Activated T-helper 1 cell treated with anti-CD3 and anti-CD28 coated beads, Interleukin-12 subunit alpha, Interleukin-12 subunit beta, Interleukin-2, Interleukin-4 antibody, amounts not matched to agents 30 ng/mL and 10 ng/mL and 1 ng/mL, durations not matched to agents 14 hours and 24 hours and 36 hours (primary cell): ENCODE results near the gene IZUMO4. TPM values are rescaled to one million over a fixed set of nuclear protein-coding genes. Genes with fewer than 3 reads are reported as not detected.
"Not testable (repeated sequence)": the region's sequence is repeated elsewhere in the genome, so short reads cannot be mapped to it uniquely, and the experiment has no call there.

Source experiments
- DNase-seq: peaks from one replicate; pipeline ENCODE4 v3.0.0; 2021; ENCODE audit warnings: low spot score
- H3K27ac Mint-ChIP-seq: one replicate; pipeline ENCODE4 v1.8.0; 2021; ENCODE audit warnings: mild to moderate bottlenecking, mixed read lengths
- H3K27me3 Mint-ChIP-seq: one replicate; pipeline ENCODE4 v1.8.0; 2022; ENCODE audit warnings: mild to moderate bottlenecking, moderate library complexity, mixed read lengths; ENCODE audit not compliant: insufficient read depth
- H3K36me3 Mint-ChIP-seq: one replicate; pipeline ENCODE4 v1.8.0; 2021; ENCODE audit warnings: low read depth, mixed read lengths
- H3K4me1 Mint-ChIP-seq: one replicate; pipeline ENCODE4 v1.8.0; 2021; ENCODE audit warnings: low read depth, mixed read lengths
- H3K4me3 Mint-ChIP-seq: one replicate; pipeline ENCODE4 v1.8.0; 2021; ENCODE audit warnings: mild to moderate bottlenecking, moderate library complexity, mixed read lengths
- H3K9me3 Mint-ChIP-seq: one replicate; pipeline ENCODE4 v1.8.0; 2021; ENCODE audit warnings: mixed read lengths
- intact Hi-C: fragments of 100-400 bp; cut with micrococcal nuclease; formaldehyde crosslinking; loops from one replicate; pipeline ENCODE4 v1.15.1; 2024
- total RNA-seq: library from RNA; stranded (reverse); gene quantifications from 2 replicates; pipeline ENCODE4 v1.2.3, GENCODE V29; 2022

The IZUMO4 gene
- total RNA-seq, 1 donor from 2014 or later = 7.1 TPM

DNA sequence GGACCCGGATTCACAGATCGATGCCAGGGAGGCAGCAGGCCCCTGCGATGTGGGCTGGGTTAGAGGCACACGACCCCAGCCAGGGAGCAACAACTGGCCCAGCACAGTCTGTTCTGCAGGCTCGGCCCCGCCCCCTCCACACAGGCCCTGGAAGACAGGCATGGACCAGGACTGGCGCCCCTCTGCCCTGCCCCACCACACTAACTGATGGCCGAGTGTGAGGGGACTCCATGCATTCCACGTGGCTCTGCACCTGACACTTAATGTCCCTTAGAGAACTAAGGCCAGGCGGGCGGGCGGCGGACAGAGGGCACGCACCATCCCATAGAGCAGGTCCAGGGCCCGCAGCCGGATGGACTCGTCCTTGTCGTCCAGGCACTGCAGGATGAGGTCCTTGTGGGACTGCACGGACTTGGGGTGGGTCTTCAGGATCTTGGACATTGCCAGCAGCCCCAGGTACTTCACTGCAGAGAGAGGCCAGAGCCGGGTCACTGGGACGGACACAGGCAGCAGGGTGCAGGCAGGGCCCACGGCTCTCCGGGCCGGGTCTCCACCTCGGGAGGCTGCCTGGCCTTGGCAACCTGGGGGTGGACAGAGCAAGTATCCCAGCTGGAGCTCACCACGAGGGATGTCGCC lies 24.8 kb downstream of the IZUMO4 start:
- Mint-ChIP-seq H3K27ac (no peak overlapping the region), H3K9me3 (no peaks in the 10 kb centered on the region), H3K27me3 (no peaks in the 10 kb centered on the region), H3K4me1 (no peaks in the 10 kb centered on the region), H3K36me3 (peaks cover 26% of the 10 kb centered on the region), H3K4me3 (no peak overlapping the region)
- intact Hi-C loops = no loop called here
- no peak for DNase-seq

GRCh38 chr19:2122251-2122650 lies 25.5 kb downstream of the IZUMO4 start:
- no peak for DNase-seq
- no peak overlapping the region for H3K4me3 Mint-ChIP-seq
- H3K36me3 Mint-ChIP-seq = peaks cover 26% of the 10 kb centered on the region
- no peaks in the 10 kb centered on the region for H3K27me3 Mint-ChIP-seq
- intact Hi-C loops = no loop called here
- H3K27ac Mint-ChIP-seq = no peak overlapping the region
- H3K9me3 Mint-ChIP-seq = no peaks in the 10 kb centered on the region
- H3K4me1 Mint-ChIP-seq = no peaks in the 10 kb centered on the region

DNA sequence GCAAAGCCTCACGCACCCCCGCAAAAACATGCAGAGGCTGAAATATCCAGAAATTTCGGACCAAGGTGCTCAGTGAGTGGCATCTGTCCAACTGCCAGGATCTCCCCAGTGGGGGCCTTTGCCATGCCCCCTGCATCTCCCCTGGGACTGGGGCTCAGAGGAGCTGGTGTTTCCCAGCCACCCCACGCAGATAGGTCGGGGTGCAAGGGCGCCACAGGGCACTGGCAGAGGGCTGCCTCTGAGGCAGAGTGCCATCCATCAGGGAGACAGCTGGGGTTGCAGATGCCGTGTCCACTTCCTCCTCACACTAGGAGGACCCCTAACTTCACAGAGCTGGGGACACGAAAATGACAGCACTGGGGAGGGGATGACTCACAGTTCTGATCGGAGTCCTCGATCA lies 26.3 kb downstream of the IZUMO4 start:
- H3K9me3 Mint-ChIP-seq = no peaks in the 10 kb centered on the region
- intact Hi-C loops = no loop called here
- H3K4me1 Mint-ChIP-seq = no peaks in the 10 kb centered on the region
- H3K36me3 Mint-ChIP-seq = peaks cover 24% of the 10 kb centered on the region
- H3K27me3 Mint-ChIP-seq = no peaks in the 10 kb centered on the region
- no peak overlapping the region for H3K27ac Mint-ChIP-seq
- DNase-seq = no peak
- H3K4me3 Mint-ChIP-seq = no peak overlapping the region

DNA sequence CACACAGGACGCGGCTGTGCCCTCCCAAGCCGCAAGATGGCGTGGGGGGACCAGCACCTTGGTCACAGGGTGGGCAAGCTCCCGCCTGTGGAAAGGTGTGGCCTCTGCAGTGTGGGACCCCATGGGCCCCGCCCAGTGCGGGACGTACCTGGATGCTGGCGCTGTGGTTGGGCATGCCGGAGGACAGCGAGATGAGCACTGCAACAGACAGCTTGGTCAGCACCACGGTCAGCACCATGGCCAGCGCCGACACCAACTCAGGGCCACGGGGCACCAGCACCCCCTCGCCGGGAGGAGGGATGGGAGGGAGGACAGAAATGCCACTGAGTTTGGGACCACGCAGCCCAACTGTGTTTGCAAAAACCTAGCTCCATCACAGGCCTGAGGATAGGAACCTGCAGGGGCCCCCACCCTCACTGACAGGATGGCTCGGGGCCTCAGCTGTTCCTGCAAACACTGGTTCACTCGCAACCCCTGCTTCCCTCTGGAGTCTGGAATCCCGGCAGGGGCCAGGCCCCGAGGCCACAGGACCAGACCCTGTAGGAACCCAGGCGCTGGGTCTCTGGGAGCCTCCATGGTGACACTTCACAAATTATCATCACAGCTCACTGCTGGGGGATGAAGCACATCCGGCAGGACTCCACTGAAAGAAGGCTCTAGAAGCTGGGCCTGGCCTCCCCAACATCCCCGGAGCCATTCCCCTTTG lies 27.1 kb downstream of the IZUMO4 start:
- no peaks in the 10 kb centered on the region for H3K27me3 Mint-ChIP-seq
- H3K4me3 Mint-ChIP-seq = no peak overlapping the region
- no peaks in the 10 kb centered on the region for H3K9me3 Mint-ChIP-seq
- no peak for DNase-seq
- intact Hi-C loops = no loop called here
- H3K27ac Mint-ChIP-seq = no peak overlapping the region
- no peaks in the 10 kb centered on the region for H3K4me1 Mint-ChIP-seq
- peaks cover 17% of the 10 kb centered on the region for H3K36me3 Mint-ChIP-seq

GRCh38 chr19:2126879-2127518 lies 30.3 kb downstream of the IZUMO4 start:
- peaks cover 5% of the 10 kb centered on the region for H3K36me3 Mint-ChIP-seq
- no peak overlapping the region for H3K4me3 Mint-ChIP-seq
- intact Hi-C loops = no loop called here
- no peaks in the 10 kb centered on the region for H3K9me3 Mint-ChIP-seq
- H3K4me1 Mint-ChIP-seq = no peaks in the 10 kb centered on the region
- H3K27me3 Mint-ChIP-seq = no peaks in the 10 kb centered on the region
- H3K27ac Mint-ChIP-seq = no peak overlapping the region
- DNase-seq = no peak

- intact Hi-C loops = no loop called here
- H3K9me3 Mint-ChIP-seq = no peaks in the 10 kb centered on the region
- H3K36me3 Mint-ChIP-seq = peaks cover 8% of the 10 kb centered on the region
- DNase-seq = no peak
- H3K27me3 Mint-ChIP-seq = no peaks in the 10 kb centered on the region
- no peak overlapping the region for H3K4me3 Mint-ChIP-seq
- H3K27ac Mint-ChIP-seq = no peak overlapping the region
- H3K4me1 Mint-ChIP-seq = no peaks in the 10 kb centered on the region
Observed at GRCh38 chr19:2127758-2128157, 31.0 kb downstream of the IZUMO4 start.

GRCh38 chr19:2128252-2128651 lies 31.5 kb downstream of the IZUMO4 start:
- H3K27me3 Mint-ChIP-seq, H3K4me3 Mint-ChIP-seq, DNase-seq, H3K27ac Mint-ChIP-seq, H3K4me1 Mint-ChIP-seq, H3K9me3 Mint-ChIP-seq, intact Hi-C loops, H3K36me3 Mint-ChIP-seq: not testable (repeated sequence)

DNA sequence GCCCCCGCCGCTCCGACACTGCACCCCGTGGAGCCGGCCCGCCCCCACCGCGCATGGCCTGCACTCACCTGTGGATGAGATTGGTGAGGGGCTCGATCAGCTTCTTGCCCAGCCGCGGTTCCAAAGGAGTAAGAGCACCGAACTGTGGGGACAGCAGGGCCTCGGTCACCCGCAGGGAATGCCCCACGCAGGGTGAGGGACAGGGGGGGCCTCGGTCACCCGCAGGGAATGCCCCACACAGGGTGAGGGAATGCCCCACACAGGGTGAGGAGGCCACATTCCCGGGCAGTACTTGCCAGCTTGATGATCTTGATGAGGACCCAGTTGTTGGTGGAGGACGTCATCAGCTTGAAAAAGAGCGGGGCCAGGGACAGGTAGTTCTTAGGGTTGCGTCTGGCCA lies 32.3 kb downstream of the IZUMO4 start:
- peaks cover 11% of the 10 kb centered on the region for H3K36me3 Mint-ChIP-seq
- H3K4me1 Mint-ChIP-seq = no peaks in the 10 kb centered on the region
- DNase-seq = no peak
- no peaks in the 10 kb centered on the region for H3K27me3 Mint-ChIP-seq
- H3K27ac Mint-ChIP-seq = no peak overlapping the region
- no peak overlapping the region for H3K4me3 Mint-ChIP-seq
- no peaks in the 10 kb centered on the region for H3K9me3 Mint-ChIP-seq
- intact Hi-C loops = no loop called here

- no peaks in the 10 kb centered on the region for H3K4me1 Mint-ChIP-seq
- H3K27ac Mint-ChIP-seq = no peak overlapping the region
- intact Hi-C loops = no loop called here
- no peak overlapping the region for H3K4me3 Mint-ChIP-seq
- H3K9me3 Mint-ChIP-seq = no peaks in the 10 kb centered on the region
- H3K27me3 Mint-ChIP-seq = no peaks in the 10 kb centered on the region
- no peak for DNase-seq
- peaks cover 11% of the 10 kb centered on the region for H3K36me3 Mint-ChIP-seq
Observed at GRCh38 chr19:2129486-2129885, 32.8 kb downstream of the IZUMO4 start.

DNA sequence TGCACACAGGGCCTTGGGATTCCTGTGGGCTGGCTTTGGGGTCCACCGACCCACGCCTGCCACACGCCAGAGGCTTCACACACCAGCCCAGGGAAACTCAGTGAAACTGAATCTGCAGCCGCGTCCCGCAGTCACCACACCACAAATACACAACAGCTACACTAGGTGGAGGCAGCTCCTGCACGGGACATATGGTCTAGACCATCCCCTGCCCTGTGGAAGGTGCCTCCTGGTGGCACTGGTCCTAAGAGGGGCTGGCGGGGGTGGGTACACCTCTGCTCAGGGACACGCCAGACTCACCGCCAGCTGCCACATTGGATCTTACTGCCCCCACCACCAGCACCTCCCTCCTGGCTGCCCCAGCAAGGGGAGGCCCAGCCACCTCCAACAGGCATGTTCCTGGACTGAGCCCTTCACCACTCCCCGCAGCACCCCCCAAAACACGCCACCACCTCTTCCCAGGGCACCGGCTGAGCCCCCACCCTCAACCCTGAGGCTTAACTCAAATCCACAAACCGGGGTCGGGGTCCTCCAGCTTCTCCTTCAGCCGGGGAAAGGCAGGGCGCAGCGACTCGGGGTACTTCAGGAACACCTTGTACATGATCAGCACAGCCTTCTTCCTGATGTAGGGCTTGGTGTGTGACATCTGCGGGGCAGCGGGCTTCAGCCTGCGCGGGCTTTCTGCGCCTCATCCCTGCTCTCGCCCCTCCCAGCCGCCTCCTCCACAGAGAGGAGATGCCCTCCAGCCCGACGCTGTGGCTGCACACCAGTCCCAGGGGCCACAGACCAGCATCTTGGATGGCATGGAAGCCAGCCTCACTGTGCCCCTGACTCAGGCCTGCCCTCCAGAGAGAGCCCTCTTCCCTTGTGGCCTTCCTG lies 33.4 kb downstream of the IZUMO4 start:
- no peak overlapping the region for H3K27ac Mint-ChIP-seq
- no peaks in the 10 kb centered on the region for H3K9me3 Mint-ChIP-seq
- no peaks in the 10 kb centered on the region for H3K27me3 Mint-ChIP-seq
- H3K36me3 Mint-ChIP-seq = peaks cover 11% of the 10 kb centered on the region
- no peak for DNase-seq
- intact Hi-C loops = no loop called here
- no peak overlapping the region for H3K4me3 Mint-ChIP-seq
- no peaks in the 10 kb centered on the region for H3K4me1 Mint-ChIP-seq

GRCh38 chr19:2131012-2131975 lies 34.6 kb downstream of the IZUMO4 start:
- peaks cover 12% of the 10 kb centered on the region for H3K36me3 Mint-ChIP-seq
- H3K9me3 Mint-ChIP-seq, DNase-seq, H3K4me3 Mint-ChIP-seq, H3K4me1 Mint-ChIP-seq, H3K27me3 Mint-ChIP-seq, H3K27ac Mint-ChIP-seq, intact Hi-C loops: not testable (repeated sequence)

DNA sequence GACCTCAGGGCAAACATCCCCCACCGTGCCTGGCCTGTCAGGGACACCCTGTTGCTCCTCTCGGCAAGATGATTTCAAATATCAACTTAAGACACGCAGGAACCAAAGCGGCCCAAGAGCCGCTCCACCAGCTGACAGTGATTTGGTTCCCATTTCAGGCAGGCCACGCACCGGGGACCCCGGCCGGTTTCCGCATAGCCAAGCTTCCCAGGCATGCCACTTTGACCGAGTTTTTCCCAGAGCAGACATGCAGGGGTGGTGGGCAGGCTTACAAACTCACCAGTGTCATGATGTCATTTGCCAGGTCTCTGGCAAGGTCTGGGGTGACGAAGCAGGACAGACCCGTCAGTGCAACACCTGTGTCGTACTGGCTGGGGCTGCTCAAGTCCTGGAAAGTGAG lies 35.5 kb downstream of the IZUMO4 start:
- DNase-seq = no peak
- no peak overlapping the region for H3K27ac Mint-ChIP-seq
- H3K4me3 Mint-ChIP-seq = no peak overlapping the region
- H3K4me1 Mint-ChIP-seq = no peaks in the 10 kb centered on the region
- H3K9me3 Mint-ChIP-seq = no peaks in the 10 kb centered on the region
- peaks cover 14% of the 10 kb centered on the region for H3K36me3 Mint-ChIP-seq
- no peaks in the 10 kb centered on the region for H3K27me3 Mint-ChIP-seq
- intact Hi-C loops = no loop called here
